PC-9 (cell line): ENCODE measurements around the gene FOLR1. TPM values are rescaled to one million over a fixed set of nuclear protein-coding genes. Genes with fewer than 3 reads are reported as not detected.

ENCODE experiments used
- BruUV-seq: library from RNA; stranded (reverse); fragments of 400-500 nt; replicated peaks from 2 replicates; lab custom pipeline; 2021; lab: Mats Ljungman, UMichigan
- CTCF ChIA-PET: fragments of 300-600 bp; sonication (Branson Sonifier 250); formaldehyde crosslinking; loops from one replicate; lab custom pipeline; 2022; ENCODE audit warnings: antibody characterized with exemption; lab: Charles Lee
- POLR2A ChIA-PET: fragments of 300-600 bp; sonication (Branson Sonifier 250); formaldehyde crosslinking; loops from one replicate; lab custom pipeline; 2022; ENCODE audit warnings: antibody characterized with exemption; ENCODE audit not compliant: unreplicated experiment; lab: Charles Lee
- DNase-seq, 2 experiments: peaks; one replicate each; pipeline versions ENCODE4 v3.0.0 to v3.0.0-alpha.2; 2015 to 2022; ENCODE audit warnings: mixed read lengths in 1 of 2
- H2AFZ ChIP-seq: fragments of 200-600 bp; sonication (generic); 2 replicates; pipeline ENCODE4 v1.8.1; 2017; ENCODE audit warnings: antibody characterized with exemption
- H3F3A ChIP-seq: fragments of 200-600 bp; sonication (generic); 2 replicates; pipeline ENCODE4 v1.8.1; 2017; ENCODE audit warnings: antibody characterized with exemption, mild to moderate bottlenecking, low read depth; ENCODE audit not compliant: insufficient read depth
- H3K27ac ChIP-seq: fragments of 200-600 bp; sonication (generic); 2 replicates; pipeline ENCODE4 v1.6.1; 2016; ENCODE audit warnings: mixed run types
- H3K27me3 ChIP-seq: fragments of 200-600 bp; sonication (generic); 2 replicates; pipeline ENCODE4 v1.6.1; 2016; ENCODE audit warnings: low read depth, mixed run types; ENCODE audit not compliant: insufficient read depth
- H3K36me3 ChIP-seq: fragments of 200-600 bp; sonication (generic); 2 replicates; pipeline ENCODE4 v1.6.1; 2016; ENCODE audit warnings: low read depth, mixed run types
- H3K4me1 ChIP-seq: fragments of 200-600 bp; sonication (generic); replicated peaks from 2 replicates; pipeline ENCODE4 v1.6.1; 2016; ENCODE audit warnings: mixed run types; ENCODE audit not compliant: insufficient read depth
- H3K4me2 ChIP-seq: fragments of 200-600 bp; sonication (generic); 2 replicates; pipeline ENCODE4 v1.6.1; 2017; ENCODE audit warnings: mixed run types
- H3K4me3 ChIP-seq: fragments of 200-600 bp; sonication (generic); 2 replicates; pipeline ENCODE4 v1.6.1; 2016; ENCODE audit warnings: mixed run types
- H3K79me2 ChIP-seq: fragments of 200-600 bp; sonication (generic); 2 replicates; pipeline ENCODE4 v1.6.1; 2017; ENCODE audit warnings: low read depth, mixed run types
- H3K9me2 ChIP-seq: fragments of 200-600 bp; sonication (generic); 2 replicates; pipeline ENCODE4 v1.8.1; 2017; ENCODE audit warnings: mild to moderate bottlenecking; ENCODE audit not compliant: insufficient read depth
- H3K9me3 ChIP-seq: fragments of 200-600 bp; sonication (generic); 2 replicates; pipeline ENCODE4 v1.8.1; 2016; ENCODE audit warnings: low read depth; ENCODE audit not compliant: insufficient read depth
- H4K20me1 ChIP-seq: fragments of 200-600 bp; sonication (generic); 2 replicates; pipeline ENCODE4 v1.8.1; 2017; ENCODE audit not compliant: insufficient read depth
- CTCF ChIP-seq: fragments of 200-600 bp; sonication (generic); conservative IDR thresholded peaks from 2 replicates; pipeline ENCODE4 v1.6.1; 2017; ENCODE audit warnings: mixed run types, antibody characterized with exemption, mild to moderate bottlenecking, moderate library complexity
- EZH2 ChIP-seq: fragments of 200-600 bp; sonication (generic); IDR thresholded peaks from 2 replicates; pipeline ENCODE4 v1.8.0; 2017; ENCODE audit warnings: antibody characterized with exemption, low read depth
- intact Hi-C: fragments of 100-400 bp; cut with micrococcal nuclease; formaldehyde crosslinking; loops from one replicate; pipeline ENCODE4 v1.10.0; 2022; ENCODE audit not compliant: unreplicated experiment
- total RNA-seq: library from RNA; stranded (reverse); gene quantifications from 2 replicates; pipeline ENCODE4 v1.2.3, GENCODE V29; 2021

The FOLR1 gene
- total RNA-seq, 1 experiment from 2014 or later, result 4.7 TPM

- intact Hi-C loops, result no loop called here
- Histone ChIP-seq H3K4me2 (no peak overlapping the region), H3K79me2 (no peaks in the 10 kb centered on the region), H4K20me1 (no peaks in the 10 kb centered on the region), H3K4me1 (peaks cover 9% of the 10 kb centered on the region), H3K4me3 (no peak overlapping the region), H3K9me3 (no peaks in the 10 kb centered on the region; the same call in 1 of the 2 replicates), H2AFZ (no peak overlapping the region), H3K27me3 (no peaks in the 10 kb centered on the region), H3K9me2 (no peaks in the 10 kb centered on the region), H3K36me3 (no peaks in the 10 kb centered on the region), H3F3A (peaks cover 3% of the 10 kb centered on the region; the same call in 1 of the 2 replicates), H3K27ac (no peak overlapping the region)
- ChIA-PET CTCF (no interaction called here), POLR2A (interaction anchor here (0.6 kb wide), 1 partner anchor 15 kb away, joined by 3 read pairs; no protein-coding TSS in a partner anchor)
- no peak for TF ChIP-seq EZH2
- no peak for TF ChIP-seq CTCF
- no peak for DNase-seq
- BruUV-seq, result no TSS peak
Observed at GRCh38 chr11:72208281-72208680, 16.3 kb downstream of the FOLR1 start.

- no peak overlapping the region for H3K4me2 ChIP-seq
- no peaks in the 10 kb centered on the region for H3K27me3 ChIP-seq
- no peak for DNase-seq
- H3F3A ChIP-seq, result no peaks in the 10 kb centered on the region
- TF ChIP-seq EZH2 (no peak), CTCF (no peak)
- BruUV-seq, result no TSS peak
- CTCF ChIA-PET, result no interaction called here
- H4K20me1 ChIP-seq, result no peaks in the 10 kb centered on the region
- H3K9me2 ChIP-seq, result no peaks in the 10 kb centered on the region
- POLR2A ChIA-PET, result no interaction called here
- no peaks in the 10 kb centered on the region for H3K79me2 ChIP-seq
- no peak overlapping the region for H3K4me3 ChIP-seq
- H3K4me1 ChIP-seq, result peaks cover 7% of the 10 kb centered on the region; the same call in 1 of the 2 replicates
- no peaks in the 10 kb centered on the region for H3K36me3 ChIP-seq
- H3K27ac ChIP-seq, result no peak overlapping the region
- intact Hi-C loops, result no loop called here
- H2AFZ ChIP-seq, result no peak overlapping the region
- H3K9me3 ChIP-seq, result no peaks in the 10 kb centered on the region; the same call in 1 of the 2 replicates
Observed at GRCh38 chr11:72209101-72209500, 17.2 kb downstream of the FOLR1 start.

- Histone ChIP-seq H3K27me3 (0 out of 2 replicates have a peak, but pooled peaks cover 4% of the 10 kb centered on the region), H3K36me3 (no peaks in the 10 kb centered on the region), H4K20me1 (no peaks in the 10 kb centered on the region), H3K4me2 (no peak within 1 kb of the TSS), H3K79me2 (no peaks in the 10 kb centered on the region), H3K9me2 (no peaks in the 10 kb centered on the region), H3K9me3 (no peaks in the 10 kb centered on the region), H3K4me1 (peaks cover under 1% of the 10 kb centered on the region; the same call in 1 of the 2 replicates), H3F3A (no peaks in the 10 kb centered on the region; the same call in 1 of the 2 replicates), H3K27ac (no peak within 1 kb of the TSS), H2AFZ (no peak within 1 kb of the TSS), H3K4me3 (no peak within 1 kb of the TSS)
- CTCF ChIA-PET, result interaction anchor here (0.6 kb wide), 1 partner anchor 335 kb away, joined by 4 read pairs; no protein-coding TSS in a partner anchor
- intact Hi-C loops, result no loop called here
- DNase-seq, result no peak
- BruUV-seq, result no TSS peak
- TF ChIP-seq EZH2 (no peak), CTCF (no peak)
- POLR2A ChIA-PET, result interaction anchor here (0.6 kb wide), 4 partner anchors 9 to 1204 kb away, joined by 4 to 15 read pairs (median 6); no protein-coding TSS in a partner anchor
Observed at GRCh38 chr11:72216638-72217037, 24.7 kb downstream of the FOLR1 start, which contains the start of gene FOLR2. TSS of gene FOLR2 (plus strand) at chr11:72216794. CDS start at chr11:72218585, 1,791 bp downstream.
